GM21619 (cell line): ENCODE measurements around the gene PLA2G2A.
"Not testable (repeated sequence)": the region's sequence is repeated elsewhere in the genome, so short reads cannot be mapped to it uniquely, and the experiment has no call there.

Experiments used
- ATAC-seq: cut with Tn5 transposase; IDR thresholded peaks from one replicate; pipeline ENCODE4 v1.9.1; 2021; ENCODE audit not compliant: unreplicated experiment

The PLA2G2A gene, protein sequence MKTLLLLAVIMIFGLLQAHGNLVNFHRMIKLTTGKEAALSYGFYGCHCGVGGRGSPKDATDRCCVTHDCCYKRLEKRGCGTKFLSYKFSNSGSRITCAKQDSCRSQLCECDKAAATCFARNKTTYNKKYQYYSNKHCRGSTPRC

DNA sequence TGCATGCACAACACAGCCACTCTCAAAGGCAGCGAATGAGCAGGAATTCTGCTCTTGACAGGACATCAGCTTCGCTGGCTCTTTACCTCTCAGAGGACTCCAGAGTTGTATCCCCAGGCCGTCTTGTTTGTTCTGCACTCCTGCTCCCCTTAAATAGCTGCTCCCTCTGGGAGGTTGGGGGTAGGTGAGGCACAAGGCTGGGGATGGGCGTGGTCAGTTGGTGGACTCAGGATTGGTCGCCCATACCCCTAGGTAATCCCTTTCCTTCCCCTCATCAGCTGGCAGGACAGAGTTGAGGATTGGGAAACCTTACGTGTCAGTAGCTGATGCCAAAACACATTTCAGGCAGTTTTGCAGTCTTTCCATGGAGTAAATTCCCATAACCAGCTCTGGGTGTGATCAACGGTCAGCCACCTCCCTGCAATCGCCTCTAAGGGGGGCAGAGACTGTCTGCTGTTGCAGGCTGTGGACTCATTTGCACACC is at the start of gene PLA2G2A:
PLA2G2A (minus strand) TSS at position 125 of the 484 bp plus-strand sequence. CDS start 845 bp downstream, outside the sequence.
- no peak for ATAC-seq

DNA sequence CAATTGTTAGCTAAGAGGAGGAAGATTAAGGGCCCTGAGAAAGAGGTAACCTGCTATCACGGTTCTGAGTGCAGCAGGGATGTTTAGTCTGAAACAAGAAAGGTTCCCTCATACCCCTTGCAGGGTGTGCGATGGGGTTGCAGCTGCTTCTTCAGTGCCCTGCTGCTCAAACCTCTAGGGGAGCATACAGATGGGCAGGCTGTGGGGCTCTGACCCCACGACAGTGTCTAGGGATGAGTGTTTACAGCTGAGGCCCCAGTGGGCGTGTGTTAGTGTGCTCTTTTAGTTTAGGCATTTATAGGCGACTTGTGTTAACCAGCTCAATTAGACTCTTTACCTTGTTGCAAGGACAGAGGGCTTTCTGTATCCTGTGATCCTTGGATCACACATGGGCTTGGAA is 49.3 kb upstream of the PLA2G2A start:
- ATAC-seq, result no peak

DNA sequence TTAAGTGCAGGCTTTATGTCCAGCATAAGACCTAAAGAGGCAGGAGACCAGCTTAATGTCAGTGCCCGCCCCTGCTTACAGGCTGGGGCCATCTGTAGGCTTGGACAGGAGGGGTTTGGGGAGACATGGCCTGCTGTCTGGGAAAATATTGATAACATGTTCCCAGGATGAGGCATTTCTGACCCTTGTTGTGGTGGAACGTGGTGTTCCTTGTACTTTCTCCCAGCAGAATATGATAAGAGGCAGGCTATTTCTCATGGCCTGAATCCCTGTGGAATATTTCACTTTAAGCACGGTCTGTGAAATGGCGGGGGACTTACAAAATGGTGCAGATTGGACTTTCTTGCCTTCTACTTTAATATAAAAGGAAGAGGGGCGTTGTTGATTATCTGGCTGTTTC is 48.7 kb upstream of the PLA2G2A start:
- ATAC-seq, result no peak

DNA sequence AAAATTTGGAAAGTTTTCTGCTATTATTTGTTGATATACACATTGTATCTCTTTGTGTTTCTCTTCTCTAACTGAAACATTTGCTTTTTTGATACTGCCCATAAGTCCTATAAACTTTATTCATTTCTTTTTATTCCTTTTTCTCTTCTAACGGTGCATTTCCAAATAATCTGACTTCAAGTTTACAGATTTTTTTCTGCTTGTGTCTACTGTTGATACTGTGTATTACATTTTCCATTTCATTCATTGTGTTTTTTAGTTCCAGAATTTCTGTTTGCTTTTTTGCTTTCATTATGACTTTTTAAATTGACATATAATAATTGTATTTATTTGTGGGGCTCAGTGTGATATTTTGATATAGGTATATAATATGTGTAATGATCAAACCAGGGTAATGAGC is 38.3 kb upstream of the PLA2G2A start:
- no peak for ATAC-seq

DNA sequence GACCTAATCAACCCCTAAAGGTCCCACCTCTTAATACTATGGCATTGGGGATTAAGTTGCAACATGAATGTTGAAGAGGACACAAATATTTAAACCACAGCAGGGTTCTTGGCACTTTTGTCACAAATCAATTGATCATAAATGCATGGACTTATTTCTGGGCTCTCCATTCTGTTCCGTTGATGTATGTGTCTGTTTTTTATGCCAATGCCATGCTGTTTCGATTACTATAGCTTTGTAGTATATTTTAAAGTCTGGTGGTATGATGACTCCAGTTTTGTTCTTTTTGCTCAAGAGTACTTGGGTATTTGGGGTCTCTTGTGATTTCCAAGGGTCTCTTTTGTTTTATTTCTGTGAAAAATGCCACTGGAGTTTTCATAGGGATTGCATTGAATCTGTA is 34.7 kb upstream of the PLA2G2A start:
- no peak for ATAC-seq

DNA sequence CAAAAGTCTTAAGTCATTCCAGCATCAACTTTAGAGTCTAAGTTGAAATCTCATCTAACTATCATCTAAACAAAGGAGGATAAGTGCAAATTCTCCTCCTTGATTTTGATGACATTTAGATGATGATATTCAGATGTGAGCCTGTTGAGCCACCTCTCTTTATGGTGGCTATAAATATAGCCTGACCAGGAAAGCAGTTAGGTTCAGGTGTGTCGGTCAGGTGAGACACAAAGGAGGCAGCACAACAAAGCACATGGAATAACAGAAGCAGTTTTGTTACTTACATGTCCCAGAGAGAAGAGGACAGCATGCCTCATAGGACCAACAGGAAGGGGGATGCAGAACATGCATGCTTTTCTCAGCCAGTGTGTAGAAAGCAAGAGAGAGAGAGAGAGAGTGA is 30.6 kb upstream of the PLA2G2A start:
- no peak for ATAC-seq

DNA sequence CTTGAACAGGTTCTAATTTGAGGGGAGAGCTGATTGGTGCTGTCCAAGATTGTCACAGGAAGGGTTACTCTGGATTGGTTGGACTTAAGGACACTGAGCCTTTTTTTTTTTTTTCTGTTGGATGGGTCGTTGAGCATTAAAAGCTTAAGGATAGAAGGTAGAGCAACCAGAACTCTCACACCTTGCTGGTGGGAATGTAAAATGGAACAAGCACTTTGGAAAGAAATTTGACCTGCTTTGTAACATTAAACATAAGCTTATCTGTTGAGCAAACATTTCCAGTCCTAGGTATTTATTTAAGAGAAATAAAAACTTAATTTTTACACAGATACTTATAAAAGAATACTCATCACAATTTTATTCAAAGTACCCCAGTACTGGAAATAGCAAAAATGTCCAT is 29.8 kb upstream of the PLA2G2A start:
- no peak for ATAC-seq

DNA sequence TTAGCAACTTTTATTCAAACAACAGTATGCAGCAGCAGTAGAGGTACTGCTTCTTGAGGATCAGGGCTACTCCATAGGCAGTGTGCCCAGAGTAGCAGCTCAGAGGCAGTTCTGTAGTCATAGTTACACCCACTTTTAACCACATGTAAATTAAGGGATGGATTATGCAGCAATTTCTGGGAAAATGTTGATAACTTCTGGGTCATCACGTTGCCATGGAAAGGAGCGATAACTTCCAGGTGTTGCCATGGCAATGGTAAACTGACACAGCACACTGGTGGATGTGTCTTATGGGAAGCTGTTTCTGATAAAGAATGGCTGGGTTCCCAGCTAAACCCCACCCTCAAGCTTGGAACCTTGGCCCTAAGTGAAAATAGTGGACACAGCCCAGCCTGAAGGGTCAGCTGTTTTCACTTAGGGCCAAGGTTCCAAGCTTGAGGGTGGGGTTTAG is 29.0 kb upstream of the PLA2G2A start:
- ATAC-seq, result no peak

DNA sequence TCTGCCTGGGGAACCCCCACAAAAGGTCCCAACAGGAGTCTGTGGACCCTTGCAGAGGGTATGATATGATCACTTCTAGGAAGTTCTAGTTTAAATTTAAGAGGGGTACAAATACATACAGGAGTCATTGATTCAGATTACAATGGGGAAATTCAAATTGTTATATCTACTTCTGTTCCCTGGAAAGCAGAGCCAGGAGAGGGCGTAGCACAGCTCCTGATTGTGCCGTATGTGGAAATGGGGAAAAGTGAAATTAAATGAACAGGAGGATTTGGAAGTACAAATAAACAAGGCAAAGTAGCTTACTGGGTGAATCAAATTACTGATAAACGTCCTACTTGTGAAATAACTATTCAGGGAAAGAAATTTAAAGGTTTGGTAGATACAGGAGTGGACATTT is 19.4 kb upstream of the PLA2G2A start:
- not testable (repeated sequence) for ATAC-seq

DNA sequence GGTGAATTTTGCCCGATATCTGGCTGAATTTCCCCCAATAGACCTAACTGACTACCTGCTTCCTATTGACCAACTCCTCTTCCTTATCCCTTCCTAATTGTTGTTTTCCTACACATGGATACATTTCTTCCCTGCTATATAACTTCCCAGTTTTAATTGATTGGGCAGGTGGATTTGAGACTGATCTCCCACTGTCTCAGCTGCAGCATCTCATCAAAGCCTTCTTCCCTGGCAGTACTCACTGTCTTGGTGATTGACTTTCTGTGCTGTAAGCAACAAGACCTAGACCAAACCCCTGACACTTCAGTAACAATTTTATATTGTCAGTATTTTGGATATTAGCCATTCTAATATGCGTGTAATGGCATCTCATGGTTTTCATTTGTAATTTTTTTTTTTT is 11.3 kb upstream of the PLA2G2A start:
- no peak for ATAC-seq

DNA sequence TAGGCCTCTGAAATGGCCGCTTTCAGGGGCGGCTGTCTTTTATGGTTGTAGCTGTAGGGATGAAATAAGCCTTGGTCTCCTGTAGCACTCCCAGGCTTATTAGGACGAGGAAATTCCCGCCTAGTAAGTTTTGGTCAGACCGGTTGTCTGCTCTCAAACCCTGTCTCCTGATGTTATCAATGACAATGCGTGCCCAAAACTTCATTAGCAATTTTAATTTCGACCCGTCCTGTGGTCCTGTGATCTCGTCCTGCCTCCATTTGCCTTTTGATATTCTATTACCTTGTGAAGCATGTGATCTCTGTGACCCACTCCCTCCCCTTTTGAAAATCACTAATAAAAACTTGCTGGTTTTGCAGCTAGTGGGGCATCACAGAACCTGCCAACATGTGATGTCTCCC is 10.8 kb upstream of the PLA2G2A start:
- not testable (repeated sequence) for ATAC-seq

DNA sequence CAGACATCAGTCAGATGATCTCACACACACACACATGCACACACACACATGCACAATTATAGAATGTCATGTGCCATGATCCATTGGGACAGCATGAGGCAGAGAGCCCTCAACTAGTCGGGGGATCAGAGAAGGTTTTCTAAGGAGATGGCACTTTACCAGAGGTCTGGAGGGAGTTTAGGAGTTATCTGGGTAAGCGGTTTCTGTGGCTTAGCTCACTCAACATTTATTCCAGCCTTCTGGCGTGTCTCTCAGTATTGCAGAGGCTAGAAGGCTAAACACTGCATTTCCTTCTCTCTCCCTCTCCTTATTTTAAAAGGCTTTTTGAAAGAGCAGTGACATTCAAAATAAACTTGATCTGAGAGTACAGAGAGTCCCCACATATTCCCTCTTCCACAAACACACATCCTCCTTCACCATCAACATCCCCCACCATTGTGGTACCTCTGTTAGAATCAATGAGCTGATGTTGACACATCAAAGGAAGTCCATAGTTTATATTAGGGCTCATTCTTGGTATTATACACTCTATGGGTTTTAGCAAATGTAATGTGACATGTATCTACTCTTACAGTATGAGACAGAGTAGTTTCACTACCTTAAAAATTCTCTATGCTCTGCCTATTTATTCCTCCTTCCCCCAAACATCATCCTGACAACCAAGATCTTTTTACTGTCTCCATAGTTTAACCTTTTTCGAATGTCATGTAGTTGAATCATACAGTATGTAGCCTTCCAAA is 9.0 kb upstream of the PLA2G2A start:
- no peak for ATAC-seq

DNA sequence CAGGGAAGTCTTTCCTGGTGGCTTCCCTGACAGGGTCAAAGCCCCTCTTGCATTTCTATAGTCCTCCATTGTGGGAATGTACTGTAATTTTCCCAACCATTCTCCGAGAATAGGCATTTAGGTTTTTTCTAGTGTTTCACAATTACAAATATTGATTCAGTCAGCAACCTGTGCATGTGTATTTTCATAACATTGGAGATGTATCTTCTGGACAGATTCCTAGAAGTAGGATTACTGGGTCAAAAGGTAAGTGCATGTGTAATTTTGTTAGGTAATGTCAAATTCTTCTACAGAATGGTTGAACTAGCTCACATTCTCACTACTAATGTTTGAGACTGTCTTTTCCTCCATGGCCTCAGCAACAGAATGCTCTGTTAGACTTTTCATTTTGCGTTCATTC is 8.3 kb upstream of the PLA2G2A start:
- no peak for ATAC-seq

DNA sequence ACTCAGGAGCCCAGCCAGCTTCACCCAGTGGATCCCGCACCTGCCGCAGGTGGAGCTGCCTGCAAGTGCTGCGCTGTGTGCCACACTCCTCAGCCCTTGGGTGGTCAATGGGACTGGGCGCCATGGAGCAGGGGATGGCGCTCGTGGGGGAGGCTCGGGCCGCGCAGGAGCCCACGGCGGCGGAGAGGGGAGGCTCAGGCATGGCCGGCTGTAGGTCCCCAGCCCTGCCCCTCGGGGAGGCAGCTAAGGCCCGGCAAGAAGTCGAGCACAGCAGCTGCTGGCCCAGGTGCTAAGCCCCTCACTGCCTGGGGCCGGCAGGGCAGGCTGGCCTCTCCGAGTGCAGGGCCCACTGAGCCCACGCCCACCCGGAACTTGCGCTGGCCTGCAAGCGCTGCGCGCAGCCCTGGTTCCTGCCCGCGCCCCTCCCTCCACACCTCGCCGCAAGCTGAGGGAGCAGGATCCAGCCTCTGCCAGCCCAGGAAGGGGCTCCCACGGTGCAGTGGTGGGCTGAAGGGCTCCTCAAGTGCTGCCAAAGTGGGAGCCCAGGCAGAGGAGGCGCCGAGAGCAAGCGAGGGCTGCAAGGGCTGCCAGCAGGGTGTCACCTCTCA is 5.1 kb upstream of the PLA2G2A start:
- not testable (repeated sequence) for ATAC-seq

DNA sequence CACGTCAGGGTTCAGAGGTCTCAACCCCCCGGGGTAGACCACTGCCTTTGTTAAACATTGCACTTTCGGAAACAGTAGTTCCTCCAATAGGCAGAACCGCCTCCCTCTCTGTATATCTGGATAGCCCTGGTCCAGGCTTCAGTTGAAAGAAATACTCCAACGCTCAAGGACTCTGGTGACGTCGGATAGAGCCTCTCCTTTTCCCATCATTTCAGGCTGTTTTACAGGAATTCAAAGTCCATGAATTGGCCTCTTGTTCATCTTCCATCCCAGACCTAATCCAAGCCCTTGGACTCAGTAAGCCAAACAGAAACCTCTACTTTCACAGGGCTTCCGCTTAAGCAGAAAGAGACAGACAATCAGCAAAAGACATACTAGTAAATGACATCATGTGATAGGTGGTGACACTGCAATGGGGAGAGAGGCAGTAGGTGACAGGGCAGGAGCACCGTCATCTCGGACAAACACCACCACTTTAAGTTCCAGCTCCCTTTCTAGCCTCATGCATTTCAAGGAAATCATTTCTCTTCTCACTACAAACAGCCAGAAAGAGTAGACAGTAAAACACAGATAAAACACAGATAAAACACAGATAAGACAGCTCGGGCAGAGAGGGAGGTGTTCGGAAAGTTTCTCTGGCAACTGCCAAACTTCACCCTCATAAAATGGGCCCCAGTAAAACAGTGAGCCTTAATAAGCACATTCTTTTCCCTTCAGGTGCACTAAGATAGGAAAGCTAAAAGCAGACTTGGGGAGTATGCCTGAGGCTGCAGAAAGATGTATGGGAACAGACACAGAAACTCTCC is 2.3 kb upstream of the PLA2G2A start:
- ATAC-seq, result no peak

DNA sequence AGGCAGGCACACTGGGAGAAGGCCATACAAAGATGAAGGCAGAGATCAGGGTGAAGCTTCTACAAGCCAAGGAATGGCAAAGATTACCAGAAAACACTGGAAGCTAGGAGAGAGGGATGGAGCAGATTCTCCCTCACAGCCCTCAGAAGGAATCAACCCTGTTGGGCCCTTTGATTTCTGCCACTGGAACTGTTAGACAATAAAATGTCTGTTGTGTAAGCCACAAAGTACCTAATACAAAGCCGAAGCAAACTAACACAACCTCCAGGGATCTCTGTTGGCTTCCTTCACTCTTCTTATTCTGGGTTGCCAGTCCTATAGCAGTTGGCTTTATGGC is 1.7 kb upstream of the PLA2G2A start:
- no peak for ATAC-seq

DNA sequence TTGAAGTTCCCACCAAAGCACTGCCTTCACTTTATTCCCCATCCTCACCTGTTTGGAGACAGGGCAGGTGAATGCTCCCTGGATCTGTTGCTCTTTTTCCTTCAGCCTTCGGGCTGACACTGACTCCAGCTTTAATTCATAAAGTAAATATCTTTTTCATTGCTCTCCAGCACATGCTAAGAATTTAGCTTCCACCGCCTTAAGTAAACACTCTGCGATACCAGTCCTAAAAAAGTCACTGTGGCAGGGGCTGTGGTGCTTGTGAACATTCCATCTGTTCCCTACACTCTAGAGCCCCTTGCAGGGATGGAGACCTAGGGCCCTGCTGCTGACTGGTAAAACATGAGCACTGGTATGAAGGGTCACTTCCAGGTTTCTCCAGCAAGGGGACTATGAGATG is 896 bp upstream of the PLA2G2A start:
- ATAC-seq, result no peak

DNA sequence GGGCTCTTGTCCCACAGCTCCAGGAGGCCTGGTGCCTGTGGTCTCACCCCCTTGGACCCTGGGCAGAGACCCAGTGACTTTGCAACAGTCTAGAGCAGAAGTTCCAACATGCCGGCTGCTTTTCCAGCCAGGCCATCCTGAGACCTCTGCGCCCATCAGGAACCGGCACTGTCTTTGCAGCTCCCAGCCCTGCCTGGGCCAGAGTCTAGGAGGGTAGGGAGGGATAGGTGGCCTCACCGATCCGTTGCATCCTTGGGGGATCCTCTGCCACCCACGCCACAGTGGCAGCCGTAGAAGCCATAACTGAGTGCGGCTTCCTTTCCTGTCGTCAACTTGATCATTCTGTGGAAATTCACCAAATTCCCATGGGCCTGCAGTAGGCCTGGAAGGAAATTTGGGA is 1.3 kb downstream of the PLA2G2A start:
- ATAC-seq, result no peak

DNA sequence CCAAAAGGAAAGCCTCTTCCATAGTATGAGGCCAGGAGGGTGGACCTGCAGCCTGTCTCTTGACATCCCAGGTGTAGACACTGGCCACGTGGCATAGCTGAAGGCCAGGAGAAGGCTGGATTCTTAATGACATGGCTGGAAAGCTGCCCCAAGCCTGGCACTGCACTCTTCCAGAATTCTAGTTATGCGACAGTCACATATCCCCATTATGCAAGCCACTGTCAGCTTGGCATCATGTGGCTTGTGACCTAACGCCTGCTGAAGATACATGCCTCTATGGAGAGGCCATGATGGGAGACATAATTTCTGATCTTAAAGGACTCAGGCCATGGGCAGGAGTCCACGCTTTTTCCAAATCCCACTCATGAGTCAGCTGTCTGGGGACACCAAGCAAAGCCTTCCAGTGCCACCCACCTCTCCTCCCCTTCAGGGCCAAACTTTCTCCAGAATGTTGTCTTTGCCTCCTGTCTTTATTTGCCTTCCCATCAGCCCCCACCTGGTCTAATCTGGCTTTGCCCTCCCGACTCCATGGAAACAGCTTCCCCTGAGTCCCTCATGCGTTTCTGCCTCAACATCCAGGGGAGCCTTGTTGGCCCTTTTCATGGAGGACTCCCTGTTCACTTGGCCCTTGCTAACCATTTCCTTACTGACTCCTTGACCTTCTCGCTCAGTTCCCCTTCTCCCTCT is 3.0 kb downstream of the PLA2G2A start:
- no peak for ATAC-seq

DNA sequence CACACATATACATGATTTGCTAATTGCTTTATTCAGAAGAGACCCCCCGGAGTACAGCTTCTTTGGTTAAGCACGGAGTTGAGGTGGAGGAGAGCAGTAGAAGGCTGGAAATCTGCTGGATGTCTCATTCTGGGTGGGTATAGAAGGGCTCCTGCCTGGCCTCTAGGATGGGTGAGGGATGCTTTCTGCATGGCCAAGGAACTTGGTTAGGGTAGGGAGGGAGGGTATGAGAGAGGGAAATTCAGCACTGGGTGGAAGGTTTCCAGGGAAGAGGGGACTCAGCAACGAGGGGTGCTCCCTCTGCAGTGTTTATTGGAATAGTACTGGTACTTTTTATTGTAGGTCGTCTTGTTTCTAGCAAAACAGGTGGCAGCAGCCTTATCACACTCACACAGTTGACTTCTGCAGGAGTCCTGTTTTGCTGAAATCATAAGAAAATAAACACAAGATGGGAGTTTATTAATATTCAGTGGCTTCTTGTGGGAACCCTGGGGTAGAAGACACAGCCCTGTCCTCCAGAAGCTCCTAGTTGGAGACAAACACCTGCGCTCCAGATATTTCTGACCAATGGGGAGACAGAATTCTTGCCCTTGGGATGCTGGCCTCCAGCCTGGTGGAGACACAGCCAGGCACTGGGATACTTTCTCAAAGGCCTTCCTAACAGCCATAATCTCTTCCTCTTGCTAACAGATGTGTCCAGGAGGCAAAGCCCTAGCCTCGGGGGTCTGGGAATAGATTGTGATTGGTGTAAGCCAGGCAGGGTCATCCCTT is 3.8 kb downstream of the PLA2G2A start:
- ATAC-seq, result no peak
